GM19351 (cell line): ENCODE measurements around the gene WWC1.
"Not testable (repeated sequence)": the region's sequence is repeated elsewhere in the genome, so short reads cannot be mapped to it uniquely, and the experiment has no call there.

Source experiments
- ATAC-seq: cut with Tn5 transposase; IDR thresholded peaks from one replicate; pipeline ENCODE4 v1.9.1; 2021; ENCODE audit warnings: mild to moderate bottlenecking, moderate library complexity; ENCODE audit not compliant: unreplicated experiment

Gene WWC1

DNA sequence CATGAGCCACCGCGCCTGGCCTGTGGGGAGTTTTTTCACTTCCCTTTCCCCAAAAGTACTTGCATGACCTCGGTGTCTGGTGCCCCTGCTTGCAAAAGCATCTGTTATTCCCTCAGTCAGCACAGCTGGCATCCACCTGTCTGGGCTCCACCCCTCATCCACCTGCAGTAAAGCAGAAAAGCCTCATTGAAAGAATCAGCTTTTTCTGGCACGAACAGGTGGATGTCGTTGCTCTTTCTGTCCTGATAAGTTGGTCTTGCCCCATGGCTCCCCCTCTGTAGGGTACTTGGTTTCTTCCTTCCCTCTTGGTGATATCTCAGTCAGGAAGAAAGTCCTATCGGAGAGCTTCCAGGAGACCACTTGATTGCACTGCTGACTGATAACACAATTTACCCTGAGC lies 37.4 kb downstream of the WWC1 start:
- peak; percentile 71 for ATAC-seq

- ATAC-seq = no peak
Measured at GRCh38 chr5:168329302-168329701, 37.9 kb downstream of the WWC1 start.

GRCh38 chr5:168332042-168332441 lies 40.6 kb downstream of the WWC1 start:
- no peak for ATAC-seq

DNA sequence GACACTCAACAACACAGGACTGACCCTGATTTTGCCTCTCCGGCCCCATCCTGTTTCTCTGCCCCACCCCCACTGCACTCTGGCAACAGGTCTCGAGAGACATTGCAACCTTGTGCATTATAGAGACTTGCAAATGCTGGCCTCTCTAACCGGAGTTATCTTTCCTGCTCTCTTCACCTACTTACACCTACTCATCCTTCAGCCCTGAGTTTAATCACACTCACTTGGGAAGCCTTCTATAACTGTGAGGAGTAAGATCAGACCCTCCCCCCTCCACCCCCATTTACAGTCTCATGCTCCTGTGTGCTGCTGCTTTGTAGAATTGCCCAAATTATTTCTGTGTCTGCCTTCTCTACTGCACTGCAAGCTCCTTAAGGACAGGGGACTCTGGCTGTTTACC lies 42.8 kb downstream of the WWC1 start:
- no peak for ATAC-seq

DNA sequence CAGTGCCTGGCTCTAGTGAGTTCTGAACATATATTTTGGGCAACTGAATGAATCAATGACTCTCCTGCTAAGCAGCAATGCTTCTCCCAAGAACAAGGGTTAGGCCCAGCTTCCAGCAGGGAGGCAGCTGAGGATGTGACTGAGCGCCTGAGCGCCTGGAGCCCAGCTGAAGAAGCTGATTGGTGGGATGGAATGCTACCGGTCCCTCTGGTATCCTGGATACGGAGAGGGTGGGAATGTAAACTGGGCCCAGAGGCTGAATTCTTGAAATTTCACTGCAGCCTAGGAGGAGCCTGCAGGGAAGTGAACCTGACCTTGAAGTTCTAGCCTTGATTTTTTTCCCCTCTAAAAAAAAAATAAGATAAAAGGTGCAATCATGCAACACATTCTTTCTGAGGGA lies 43.2 kb downstream of the WWC1 start:
- ATAC-seq = no peak

DNA sequence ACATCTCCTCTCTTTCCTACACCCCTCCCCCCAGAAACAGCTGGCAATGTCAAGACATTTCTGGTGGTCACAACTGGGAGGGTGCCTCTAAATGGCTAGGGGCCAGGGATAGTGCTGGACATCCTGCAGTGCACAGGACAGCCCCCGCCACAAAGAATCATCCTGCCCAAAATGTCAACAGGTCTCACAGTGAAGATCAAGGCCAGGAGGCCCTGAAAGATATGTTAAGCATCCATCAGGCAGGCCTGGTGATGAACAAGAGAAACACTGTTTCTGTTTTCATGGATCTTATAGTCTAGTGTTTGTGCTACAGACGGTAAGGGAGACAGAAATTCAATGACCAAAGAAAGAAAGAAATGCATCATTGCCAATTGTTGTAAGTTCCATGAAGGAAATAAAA lies 45.9 kb downstream of the WWC1 start:
- no peak for ATAC-seq

DNA sequence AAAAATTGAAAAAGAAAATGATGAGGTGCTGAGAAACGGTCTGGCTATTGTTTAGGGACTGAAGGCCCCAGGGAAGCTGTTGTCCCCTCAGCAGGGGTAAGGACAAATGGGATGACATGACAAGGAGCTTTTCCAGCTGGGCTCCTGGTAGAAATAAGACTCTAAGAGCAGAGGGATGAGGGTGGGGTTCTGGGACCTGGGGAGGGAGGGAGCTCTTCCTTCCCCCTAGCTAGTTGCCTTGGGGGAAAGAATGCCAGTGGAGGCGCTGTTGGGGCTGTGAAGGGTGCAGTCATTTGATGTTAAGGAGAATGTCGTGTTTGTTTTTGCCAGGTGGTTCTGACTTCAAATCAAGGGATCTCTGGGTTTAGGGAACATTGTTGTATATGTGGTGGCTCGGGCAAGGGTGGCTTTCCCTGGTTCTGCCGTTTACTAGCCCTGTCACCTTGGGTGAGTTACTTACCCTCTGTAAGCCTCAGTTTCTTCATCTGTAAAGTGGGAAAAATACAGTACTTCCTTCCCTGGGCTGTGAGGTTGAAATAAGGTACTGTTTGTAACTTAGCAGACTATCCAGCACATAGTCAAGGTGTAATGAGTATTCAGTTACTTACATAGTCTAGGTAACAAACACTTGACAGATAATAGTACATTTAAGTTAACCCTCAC lies 47.8 kb downstream of the WWC1 start:
- ATAC-seq = no peak

DNA sequence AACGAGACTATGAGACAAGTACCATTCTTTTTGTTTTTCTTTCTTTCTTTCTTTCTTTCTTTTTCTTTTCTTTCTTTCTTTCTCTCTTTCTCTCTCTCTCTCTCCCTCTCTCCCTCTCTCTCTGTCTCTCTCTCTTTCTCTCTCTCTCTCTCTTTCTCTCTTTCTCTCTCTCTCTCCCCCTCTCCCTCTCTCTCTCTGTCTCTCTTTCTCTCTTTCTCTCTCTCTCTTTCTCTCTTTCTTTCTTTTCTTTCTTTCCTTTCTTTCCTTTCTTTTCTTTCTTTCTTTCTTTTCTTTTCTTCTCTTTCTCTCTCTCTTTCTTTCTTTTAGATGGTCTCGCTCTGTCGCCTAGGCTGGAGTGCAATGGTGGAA lies 48.3 kb downstream of the WWC1 start:
- ATAC-seq = not testable (repeated sequence)

GRCh38 chr5:168340487-168340886 lies 49.0 kb downstream of the WWC1 start:
- ATAC-seq = no peak

GRCh38 chr5:168341178-168341577 lies 49.7 kb downstream of the WWC1 start:
- no peak for ATAC-seq

DNA sequence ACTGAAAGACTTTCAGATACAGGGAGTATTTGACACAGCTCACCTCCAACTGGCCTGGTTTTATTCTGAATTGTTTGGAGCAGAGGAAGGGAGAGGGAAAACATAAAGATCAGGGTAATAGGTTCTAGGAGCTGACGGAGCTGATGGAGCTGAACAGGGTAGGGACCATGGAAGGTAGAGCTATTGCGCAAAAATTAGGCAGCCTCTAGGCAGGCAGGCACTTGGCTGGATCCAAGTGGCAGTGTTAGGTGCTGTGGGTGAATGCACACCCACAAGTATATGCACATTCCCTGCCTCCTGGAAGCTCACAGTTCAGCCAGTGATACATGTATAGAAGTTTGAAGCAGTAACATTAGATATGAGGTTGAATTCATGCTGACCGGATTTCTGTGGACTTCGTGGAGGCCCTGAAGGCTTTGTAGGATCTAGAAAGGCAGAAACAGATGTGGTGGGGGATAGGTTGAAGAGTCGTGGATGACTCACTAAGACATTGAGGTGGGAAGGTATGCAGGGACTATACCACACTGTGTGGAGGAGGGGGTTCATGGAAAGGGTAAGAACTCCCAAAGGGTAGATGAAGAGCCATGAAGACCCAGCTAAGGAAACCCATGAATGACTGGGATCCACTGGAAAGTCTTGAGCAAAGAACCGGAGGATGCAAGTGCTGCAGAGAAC lies 50.8 kb downstream of the WWC1 start:
- ATAC-seq = no peak

DNA sequence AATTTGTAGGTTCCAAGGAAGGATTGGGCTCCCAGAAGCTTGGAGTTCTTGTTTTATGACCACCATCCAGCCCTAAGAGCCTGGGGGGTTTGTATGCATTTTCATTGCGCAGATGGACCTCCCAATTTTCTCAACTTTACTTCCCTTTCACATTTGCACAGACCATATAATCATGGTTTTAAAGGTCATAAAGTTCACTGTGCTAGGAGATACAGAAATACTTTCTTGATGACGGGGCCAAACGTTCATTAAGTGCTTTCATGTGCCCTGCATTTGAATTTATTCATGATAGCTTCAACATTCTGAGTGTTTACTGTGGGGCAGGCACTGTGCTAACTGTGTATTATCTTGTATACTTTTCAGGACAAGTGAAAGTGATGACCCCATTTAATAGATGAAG lies 51.5 kb downstream of the WWC1 start:
- no peak for ATAC-seq

DNA sequence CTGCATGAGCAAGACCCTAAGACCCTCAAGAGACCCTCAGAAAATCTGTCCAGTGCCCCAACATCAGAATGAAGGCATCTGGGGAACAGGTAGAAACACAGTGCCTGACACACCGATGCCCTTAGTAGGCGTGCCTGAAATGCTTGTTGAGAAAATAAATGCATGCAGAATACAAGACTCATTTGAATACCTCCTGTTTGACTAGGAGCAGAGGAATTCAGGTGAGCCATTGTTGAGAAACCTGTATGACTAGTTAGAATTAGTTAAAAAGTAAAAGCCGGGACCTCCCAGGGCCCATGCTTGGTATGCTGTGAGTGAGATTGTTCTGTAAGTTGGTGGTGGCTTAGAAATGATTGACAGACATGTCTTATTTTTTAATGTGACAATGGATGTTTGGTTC lies 55.0 kb downstream of the WWC1 start:
- ATAC-seq = no peak

DNA sequence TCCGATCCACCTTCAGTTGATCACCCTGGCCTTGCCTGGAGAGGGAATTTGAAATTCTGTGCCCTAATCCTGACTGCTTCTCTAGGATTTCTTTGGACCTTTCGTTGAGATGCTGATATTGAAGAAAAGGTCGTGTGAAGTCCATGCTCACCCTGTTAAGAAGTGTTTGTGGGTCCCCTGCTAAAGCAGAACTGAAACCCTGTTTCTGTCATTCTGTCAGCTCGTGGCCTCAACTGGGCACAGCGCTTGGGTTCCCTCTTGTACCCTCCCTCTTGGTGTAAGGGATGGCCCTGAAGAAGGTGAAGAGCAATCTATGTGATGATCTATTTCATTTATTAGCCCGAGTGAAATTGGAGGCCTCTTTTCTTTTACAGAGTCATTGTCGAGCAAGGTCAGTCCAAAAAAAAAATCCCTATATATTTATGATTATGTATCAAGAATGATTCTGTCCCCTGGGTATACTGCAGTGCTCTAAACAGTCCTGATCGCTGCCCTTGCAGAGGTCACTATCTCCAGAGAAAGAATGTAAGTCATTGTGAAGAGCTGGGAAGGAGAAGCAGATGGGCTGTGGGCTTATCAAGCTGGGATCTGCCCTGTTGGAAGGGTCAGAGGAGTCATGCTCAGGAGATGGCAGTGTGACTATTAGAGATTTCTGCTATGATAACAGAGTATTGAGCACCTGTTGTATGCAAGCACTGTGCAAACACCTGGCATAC lies 56.1 kb downstream of the WWC1 start:
- peak; percentile 96 for ATAC-seq

- ATAC-seq = no peak
Measured at GRCh38 chr5:168348084-168348414, 56.6 kb downstream of the WWC1 start.

DNA sequence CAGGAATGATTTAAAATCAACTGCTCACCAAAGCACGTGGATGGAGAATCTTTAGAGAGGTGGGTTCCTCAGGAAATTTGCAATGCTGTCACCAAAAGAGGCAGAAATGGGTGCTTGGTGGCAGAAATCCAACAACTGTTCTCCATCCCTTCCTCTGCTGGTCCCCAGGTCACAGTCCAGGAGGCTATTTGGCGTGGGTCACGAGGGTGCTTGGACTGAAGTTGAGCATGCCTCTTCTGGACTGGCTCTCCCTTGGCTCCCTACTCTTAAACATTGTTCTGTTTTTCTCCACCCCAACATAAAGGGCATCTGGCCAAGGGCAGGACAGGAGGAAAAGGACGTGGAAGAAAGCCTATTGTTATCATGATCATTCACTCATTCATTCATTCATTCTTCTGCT lies 58.9 kb downstream of the WWC1 start:
- no peak for ATAC-seq

DNA sequence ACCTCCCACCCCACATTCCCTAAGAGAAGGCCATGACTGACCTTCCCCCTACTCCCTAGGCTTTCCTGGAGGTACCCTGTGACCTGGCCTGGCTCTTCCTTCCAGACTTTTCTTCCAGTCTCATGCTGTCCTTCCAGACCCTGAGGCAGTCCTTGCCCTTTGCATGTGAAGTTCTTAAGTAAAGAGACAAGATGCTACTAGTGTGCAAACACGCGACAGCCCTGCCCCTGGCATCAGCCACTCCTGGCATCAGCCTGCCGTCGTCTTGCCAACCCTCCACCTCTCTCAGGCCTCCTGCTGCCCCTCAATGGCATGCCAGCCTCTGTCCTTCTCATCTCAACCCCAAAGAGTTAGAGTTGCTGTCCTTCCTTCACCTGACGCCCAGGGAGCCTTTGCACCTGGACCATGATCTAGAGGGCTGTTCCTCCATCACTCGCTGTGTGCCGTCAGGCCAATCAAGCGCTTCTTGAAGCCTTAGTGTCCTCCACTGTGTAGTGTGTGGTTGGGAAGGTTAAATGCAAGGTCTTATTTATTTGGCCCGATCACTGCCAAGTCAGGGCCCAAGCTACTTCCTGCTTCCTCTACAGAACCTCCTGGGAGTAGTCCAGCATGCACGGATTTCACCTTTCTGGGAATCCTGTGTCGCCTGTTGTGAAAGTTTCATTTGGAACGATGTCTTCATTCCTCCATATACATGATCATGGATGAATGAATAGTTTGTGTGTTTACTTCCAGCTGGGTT lies 61.9 kb downstream of the WWC1 start:
- no peak for ATAC-seq

DNA sequence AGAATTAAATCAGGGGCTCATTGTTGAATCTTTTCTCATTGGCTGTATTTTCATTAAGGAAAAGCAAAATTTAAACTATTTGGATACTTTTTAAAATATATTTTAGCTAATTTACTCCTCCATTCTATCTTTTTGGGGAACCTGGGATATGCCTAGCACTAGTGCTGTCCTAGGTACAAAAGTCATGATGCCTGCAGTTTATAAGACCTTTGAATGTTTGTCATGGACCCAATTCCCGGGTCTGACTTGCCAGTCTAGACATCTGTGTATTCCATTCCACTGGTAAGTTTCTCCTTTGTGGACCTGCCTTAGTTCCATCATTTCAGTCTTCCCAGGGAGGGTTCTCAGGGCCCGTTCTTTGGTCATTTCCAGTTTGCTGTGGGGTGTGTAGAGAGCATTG lies 63.0 kb downstream of the WWC1 start:
- no peak for ATAC-seq

GRCh38 chr5:168356171-168356570 lies 64.7 kb downstream of the WWC1 start:
- no peak for ATAC-seq

- ATAC-seq = no peak
Measured at GRCh38 chr5:168356592-168356991, 65.1 kb downstream of the WWC1 start.

DNA sequence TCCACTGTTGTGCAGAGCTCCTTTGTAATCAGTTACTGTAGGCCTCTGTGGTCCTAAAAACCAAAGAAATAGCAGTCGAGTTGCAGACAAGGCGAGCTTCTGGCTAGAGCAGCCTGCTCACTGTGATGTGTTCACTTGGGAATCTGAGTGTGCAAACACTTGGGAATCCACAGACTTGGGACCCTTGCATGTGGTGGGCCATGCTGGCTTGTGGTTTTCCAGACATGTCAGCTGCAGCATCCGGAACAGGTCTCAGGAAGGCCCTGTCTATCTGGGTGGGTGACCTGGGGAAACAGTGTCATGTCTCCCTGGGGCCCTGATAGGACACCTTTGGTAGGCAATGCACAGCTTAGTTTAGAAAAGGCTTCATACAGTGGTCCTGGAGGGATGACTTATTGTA lies 66.4 kb downstream of the WWC1 start:
- no peak for ATAC-seq
